Activated naive CD4-positive, alpha-beta T cell treated with anti-CD3 and anti-CD28 coated beads for 36 hours (primary cell): Measurements from ENCODE around the gene UBE2F. TPM values are rescaled to one million over a fixed set of nuclear protein-coding genes. Genes with fewer than 3 reads are reported as not detected.

Experiments used
- total RNA-seq, 2 experiments: library from RNA; stranded (reverse); gene quantifications; one replicate each; pipeline ENCODE4 v1.2.3, GENCODE V29; 2021

Gene UBE2F
- total RNA-seq, 2 experiments from 2014 or later: 43.4 to 45.5 TPM

Other genes starting within 250 kb of the UBE2F start
- gene RBM44, start 168.2 kb upstream of the UBE2F start, total RNA-seq: under 1 TPM; 0.52 to 0.84 TPM
- under 1 TPM; 0.62 to 0.69 TPM for gene RAMP1, start 107.4 kb upstream of the UBE2F start, total RNA-seq
- 10 to 100 TPM; 46.4 to 46.7 TPM for gene SCLY, start 94.0 kb downstream of the UBE2F start, total RNA-seq
- gene ESPNL, start 133.3 kb downstream of the UBE2F start, total RNA-seq: under 1 TPM; 0.05 to 0.15 TPM
- gene KLHL30, start 171.7 kb downstream of the UBE2F start, total RNA-seq: not detected
- gene ERFE, start 192.0 kb downstream of the UBE2F start, total RNA-seq: under 1 TPM in 1 of 2 experiments, not detected in 1; 0.40 TPM
- 10 to 100 TPM; 46.6 to 46.7 TPM for gene ILKAP, start 236.7 kb downstream of the UBE2F start, total RNA-seq